NCI-H187 (cell line): Measurements from ENCODE around the gene EML4.
"Not testable (repeated sequence)": the region's sequence is repeated elsewhere in the genome, so short reads cannot be mapped to it uniquely, and the experiment has no call there.

ENCODE experiments used
- DNase-seq, 2 experiments: peaks; one replicate each; lab custom pipeline; 2025; lab: John Stamatoyannopoulos, UW

The EML4 gene

GRCh38 chr2:42256505-42256904, 87.4 kb downstream of the EML4 start:
- DNase-seq = no peak

GRCh38 chr2:42261518-42262195, 92.5 kb downstream of the EML4 start:
- peak in 1 of 2 experiments; percentile 3 for DNase-seq

- DNase-seq = no peak
These were observed 97.1 kb downstream of the EML4 start for GRCh38 chr2:42266236-42266635.

- no peak for DNase-seq
These were observed 98.4 kb downstream of the EML4 start for GRCh38 chr2:42267530-42267929.

GRCh38 chr2:42268528-42269151, 99.5 kb downstream of the EML4 start:
- no peak for DNase-seq

- DNase-seq = no peak
These were observed 101.6 kb downstream of the EML4 start for GRCh38 chr2:42270757-42271156.

GRCh38 chr2:42271246-42271645, 102.1 kb downstream of the EML4 start:
- DNase-seq = not testable (repeated sequence)

- DNase-seq = no peak
These were observed 105.7 kb downstream of the EML4 start for GRCh38 chr2:42274863-42275262.

- DNase-seq = no peak
These were observed 112.4 kb downstream of the EML4 start for GRCh38 chr2:42281416-42282081.

- DNase-seq = no peak
These were observed 114.9 kb downstream of the EML4 start for GRCh38 chr2:42284019-42284418.

- no peak for DNase-seq
These were observed 117.3 kb downstream of the EML4 start for GRCh38 chr2:42286268-42286946.

- no peak for DNase-seq
These were observed 119.7 kb downstream of the EML4 start for GRCh38 chr2:42288811-42289210.

- no peak for DNase-seq
These were observed 120.1 kb downstream of the EML4 start for GRCh38 chr2:42289222-42289621.

GRCh38 chr2:42290005-42290404, 120.9 kb downstream of the EML4 start:
- DNase-seq = no peak

GRCh38 chr2:42293019-42293418, 123.9 kb downstream of the EML4 start:
- no peak for DNase-seq

- DNase-seq = no peak
These were observed 127.1 kb downstream of the EML4 start for GRCh38 chr2:42296226-42296625.

- DNase-seq = no peak
These were observed 128.3 kb downstream of the EML4 start for GRCh38 chr2:42297322-42297936.

- no peak for DNase-seq
These were observed 129.0 kb downstream of the EML4 start for GRCh38 chr2:42298132-42298531.

GRCh38 chr2:42298996-42299754, 130.0 kb downstream of the EML4 start:
- DNase-seq = no peak

GRCh38 chr2:42300527-42300926, 131.4 kb downstream of the EML4 start:
- DNase-seq = no peak

- DNase-seq = no peak
These were observed 134.1 kb downstream of the EML4 start for GRCh38 chr2:42303252-42303651.
